ENCODE results near the gene DOCK9.

DNA sequence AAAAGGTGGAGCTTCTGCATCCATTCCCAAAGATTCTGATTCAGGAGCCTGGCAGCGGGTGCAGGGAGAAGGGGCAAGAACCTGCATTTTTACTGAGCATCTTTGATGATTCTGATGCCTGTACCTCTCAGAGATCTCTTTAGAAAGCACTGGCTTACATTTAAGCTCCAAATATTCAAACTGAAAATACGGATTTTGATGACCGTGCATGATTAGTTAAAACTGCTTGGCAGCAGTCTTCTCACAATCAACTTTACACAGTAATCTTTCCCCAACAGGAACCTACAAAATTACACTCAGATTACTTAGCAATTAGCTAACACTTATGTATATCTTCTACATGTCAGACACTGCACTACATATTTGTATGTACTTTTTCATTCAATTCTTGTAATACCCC is 108.9 kb downstream of the DOCK9 start:
- no peak for TF ChIP-seq EZH2 (IDR thresholded peaks at IDR 0.05; ENCODE audit: insufficient read depth, low read length)
- TF ChIP-seq, protein P1, sequence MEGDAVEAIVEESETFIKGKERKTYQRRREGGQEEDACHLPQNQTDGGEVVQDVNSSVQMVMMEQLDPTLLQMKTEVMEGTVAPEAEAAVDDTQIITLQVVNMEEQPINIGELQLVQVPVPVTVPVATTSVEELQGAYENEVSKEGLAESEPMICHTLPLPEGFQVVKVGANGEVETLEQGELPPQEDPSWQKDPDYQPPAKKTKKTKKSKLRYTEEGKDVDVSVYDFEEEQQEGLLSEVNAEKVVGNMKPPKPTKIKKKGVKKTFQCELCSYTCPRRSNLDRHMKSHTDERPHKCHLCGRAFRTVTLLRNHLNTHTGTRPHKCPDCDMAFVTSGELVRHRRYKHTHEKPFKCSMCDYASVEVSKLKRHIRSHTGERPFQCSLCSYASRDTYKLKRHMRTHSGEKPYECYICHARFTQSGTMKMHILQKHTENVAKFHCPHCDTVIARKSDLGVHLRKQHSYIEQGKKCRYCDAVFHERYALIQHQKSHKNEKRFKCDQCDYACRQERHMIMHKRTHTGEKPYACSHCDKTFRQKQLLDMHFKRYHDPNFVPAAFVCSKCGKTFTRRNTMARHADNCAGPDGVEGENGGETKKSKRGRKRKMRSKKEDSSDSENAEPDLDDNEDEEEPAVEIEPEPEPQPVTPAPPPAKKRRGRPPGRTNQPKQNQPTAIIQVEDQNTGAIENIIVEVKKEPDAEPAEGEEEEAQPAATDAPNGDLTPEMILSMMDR (IDR thresholded peaks at IDR 0.05; ENCODE audit: insufficient read depth, low read depth, low read length): no peak
